SK-N-SH treated with all-trans-retinoic acid at 6 μM for 48 hours (cell line): ENCODE results near the gene OBSCN.

Source experiments
- ATAC-seq: fragments of 200-7000 bp; cut with Tn5 transposase; 3 replicates; pipeline ENCODE4 v1.9.1; 2020; ENCODE audit warnings: mild to moderate bottlenecking, moderate library complexity
- BACH2 ChIP-seq: fragments of 250-450 bp; sonication (Bioruptor Pico); IDR thresholded peaks from 2 replicates; pipeline ENCODE4 v1.9.0; 2021; ENCODE audit warnings: mild to moderate bottlenecking, borderline replicate concordance
- CSDC2 ChIP-seq: fragments of 250-450 bp; sonication (Bioruptor Pico); IDR thresholded peaks from 2 replicates; pipeline ENCODE4 v1.5.0; 2020; ENCODE audit warnings: mild to moderate bottlenecking, moderate library complexity
- ESRRG ChIP-seq: fragments of 250-450 bp; sonication (Bioruptor Pico); IDR thresholded peaks from 2 replicates; pipeline ENCODE4 v1.6.1; 2021; ENCODE audit warnings: mild to moderate bottlenecking
- GLIS3 ChIP-seq: fragments of 250-450 bp; sonication (Bioruptor Pico); IDR thresholded peaks from 2 replicates; pipeline ENCODE4 v1.5.0; 2020; ENCODE audit warnings: mild to moderate bottlenecking, moderate library complexity
- ISL1 ChIP-seq: fragments of 250-450 bp; sonication (Bioruptor Pico); IDR thresholded peaks from 2 replicates; pipeline ENCODE4 v2.1.2; 2022; ENCODE audit warnings: mild to moderate bottlenecking, moderate library complexity
- OSR1 ChIP-seq: fragments of 250-450 bp; sonication (Bioruptor Pico); IDR thresholded peaks from 2 replicates; pipeline ENCODE4 v1.8.0; 2022; ENCODE audit warnings: moderate library complexity, mild to moderate bottlenecking, inconsistent platforms
- PATZ1 ChIP-seq: fragments of 250-450 bp; sonication (Bioruptor Pico); IDR thresholded peaks from 2 replicates; pipeline ENCODE4 v1.8.0; 2020; ENCODE audit warnings: mild to moderate bottlenecking, moderate library complexity, borderline replicate concordance
- POU6F1 ChIP-seq: fragments of 250-450 bp; sonication (Bioruptor Pico); IDR thresholded peaks from 2 replicates; pipeline ENCODE4 v1.8.0; 2021; ENCODE audit warnings: low read depth, mild to moderate bottlenecking, moderate library complexity, borderline replicate concordance
- PPARA ChIP-seq: fragments of 250-450 bp; sonication (Bioruptor Pico); IDR thresholded peaks from 2 replicates; pipeline ENCODE4 v1.5.0; 2020; ENCODE audit warnings: mild to moderate bottlenecking, borderline replicate concordance
- SNAI2 ChIP-seq: fragments of 250-450 bp; sonication (Bioruptor Pico); IDR thresholded peaks from 2 replicates; pipeline ENCODE4 v1.5.0; 2020; ENCODE audit warnings: mild to moderate bottlenecking, moderate library complexity
- TCF4 ChIP-seq: fragments of 250-450 bp; sonication (Bioruptor Pico); IDR thresholded peaks from 2 replicates; pipeline ENCODE4 v1.8.0; 2021; ENCODE audit warnings: mild to moderate bottlenecking, moderate library complexity, borderline replicate concordance
- TOX ChIP-seq: fragments of 250-450 bp; sonication (Bioruptor Pico); IDR thresholded peaks from 2 replicates; pipeline ENCODE4 v1.8.0; 2021; ENCODE audit warnings: mild to moderate bottlenecking, moderate library complexity, borderline replicate concordance
- TSHZ2 ChIP-seq: fragments of 250-450 bp; sonication (Bioruptor Pico); IDR thresholded peaks from 2 replicates; pipeline ENCODE4 v1.5.0; 2020; ENCODE audit warnings: mild to moderate bottlenecking, moderate library complexity
- ZC3H10 ChIP-seq: fragments of 250-450 bp; sonication (Bioruptor Pico); IDR thresholded peaks from 2 replicates; pipeline ENCODE4 v1.5.1; 2021; ENCODE audit warnings: mild to moderate bottlenecking, moderate library complexity
- ZFP3 ChIP-seq: fragments of 250-450 bp; sonication (Bioruptor Pico); IDR thresholded peaks from 2 replicates; pipeline ENCODE4 v1.5.0; 2020; ENCODE audit warnings: mild to moderate bottlenecking, moderate library complexity
- ZFP30 ChIP-seq: fragments of 450-650 bp; formaldehyde crosslinking; IDR thresholded peaks from 2 replicates; pipeline ENCODE4 v1.5.0; 2022; ENCODE audit warnings: mild to moderate bottlenecking, moderate library complexity
- ZNF565 ChIP-seq: fragments of 450-650 bp; formaldehyde crosslinking; conservative IDR thresholded peaks from 2 replicates; pipeline ENCODE4 v1.5.0; 2020; ENCODE audit warnings: low read depth, mild to moderate bottlenecking, moderate library complexity
- ZNF70 ChIP-seq: fragments of 450-650 bp; formaldehyde crosslinking; IDR thresholded peaks from 2 replicates; pipeline ENCODE4 v1.5.0; 2020; ENCODE audit warnings: mild to moderate bottlenecking, moderate library complexity
- ZNF8 ChIP-seq: fragments of 450-650 bp; formaldehyde crosslinking; IDR thresholded peaks from 2 replicates; pipeline ENCODE4 v1.5.0; 2020; ENCODE audit warnings: mild to moderate bottlenecking, moderate library complexity

OBSCN gene

GRCh38 chr1:228288536-228289238 is 80.8 kb downstream of the OBSCN start:
- ATAC-seq: no peak
- TF ChIP-seq ZC3H10 (CRISPR knock-in tag) (no peak), TSHZ2 (no peak), ISL1 (CRISPR knock-in tag) (no peak), TOX (CRISPR knock-in tag) (no peak), BACH2 (CRISPR knock-in tag) (no peak), PATZ1 (CRISPR knock-in tag) (no peak)

- no peak for TF ChIP-seq TOX (CRISPR knock-in tag)
- TF ChIP-seq TCF4 (CRISPR knock-in tag): no peak
- no peak for TF ChIP-seq ZFP3 (CRISPR knock-in tag)
- TF ChIP-seq POU6F1 (CRISPR knock-in tag): no peak
- TF ChIP-seq ZNF565 (CRISPR knock-in tag): no peak
- no peak for TF ChIP-seq BACH2 (CRISPR knock-in tag)
- TF ChIP-seq ESRRG (CRISPR knock-in tag): no peak
- no peak for TF ChIP-seq ISL1 (CRISPR knock-in tag)
- TF ChIP-seq ZNF8 (CRISPR knock-in tag): no peak
- ATAC-seq: no peak
Measured at GRCh38 chr1:228289239-228289849, 81.5 kb downstream of the OBSCN start.

GRCh38 chr1:228289996-228290881 is 82.4 kb downstream of the OBSCN start:
- TF ChIP-seq PATZ1 (CRISPR knock-in tag) (no peak), ZFP30 (no peak), ZFP3 (CRISPR knock-in tag) (no peak), ZNF70 (CRISPR knock-in tag) (no peak), SNAI2 (CRISPR knock-in tag) (no peak), TSHZ2 (no peak), ZNF8 (CRISPR knock-in tag) (no peak), TCF4 (CRISPR knock-in tag) (no peak), PPARA (no peak), GLIS3 (CRISPR knock-in tag) (no peak), ZC3H10 (CRISPR knock-in tag) (no peak), CSDC2 (CRISPR knock-in tag) (no peak), OSR1 (CRISPR knock-in tag) (no peak), TOX (CRISPR knock-in tag) (no peak)
- no peak for ATAC-seq
